ENCODE measurements around the gene LRRC56. TPM values are rescaled to one million over a fixed set of nuclear protein-coding genes. Genes with fewer than 3 reads are reported as not detected.

The LRRC56 gene
- total RNA-seq, 1 experiment from 2014 or later = 3.4 TPM

GRCh38 chr11:488062-488461 lies 49.3 kb upstream of the LRRC56 start (continued):
- TF ChIP-seq ZBTB21 (CRISPR knock-in tag; IDR thresholded peaks at IDR 0.05; ENCODE audit: borderline replicate concordance) = no peak
- TF ChIP-seq CTCF (IDR thresholded peaks at IDR 0.05) = no peak
- TF ChIP-seq ZNF138 (CRISPR knock-in tag; conservative IDR thresholded peaks at IDR 0.05) = no peak

GRCh38 chr11:488579-488978 lies 48.7 kb upstream of the LRRC56 start:
- TF ChIP-seq ATF1 (CRISPR knock-in tag; IDR thresholded peaks at IDR 0.05) = no peak
- no peak for TF ChIP-seq MLX (CRISPR knock-in tag; IDR thresholded peaks at IDR 0.05)
- no peak for TF ChIP-seq EMX1 (CRISPR knock-in tag; IDR thresholded peaks at IDR 0.05)
- TF ChIP-seq NR3C1 (CRISPR knock-in tag; conservative IDR thresholded peaks at IDR 0.05; ENCODE audit: low read depth) = no peak
- no peak for TF ChIP-seq JUN (CRISPR knock-in tag; IDR thresholded peaks at IDR 0.05)
- no peak for TF ChIP-seq ZNF219 (CRISPR knock-in tag; IDR thresholded peaks at IDR 0.05; ENCODE audit: borderline replicate concordance)
- TF ChIP-seq PRRX2 (CRISPR knock-in tag; IDR thresholded peaks at IDR 0.05) = no peak
- TF ChIP-seq ZMAT4 (CRISPR knock-in tag; IDR thresholded peaks at IDR 0.05) = no peak
- no peak for TF ChIP-seq ZNF121 (CRISPR knock-in tag; IDR thresholded peaks at IDR 0.05)
- no peak for TF ChIP-seq OVOL2 (CRISPR knock-in tag; IDR thresholded peaks at IDR 0.05; ENCODE audit: borderline replicate concordance)
- no peak for TF ChIP-seq E2F5 (CRISPR knock-in tag; IDR thresholded peaks at IDR 0.05)
- TF ChIP-seq GABPB1 (CRISPR knock-in tag; IDR thresholded peaks at IDR 0.05) = no peak
- no peak for TF ChIP-seq SOX15 (CRISPR knock-in tag; IDR thresholded peaks at IDR 0.05)
- no peak for TF ChIP-seq CDX4 (CRISPR knock-in tag; IDR thresholded peaks at IDR 0.05; ENCODE audit: borderline replicate concordance)
- no peak for TF ChIP-seq E2F1 (CRISPR knock-in tag; IDR thresholded peaks at IDR 0.05)
- no peak for TF ChIP-seq ZNF416 (CRISPR knock-in tag; IDR thresholded peaks at IDR 0.05)
- TF ChIP-seq RELA (CRISPR knock-in tag; IDR thresholded peaks at IDR 0.05; ENCODE audit: borderline replicate concordance) = no peak
- no peak for TF ChIP-seq ELF4 (CRISPR knock-in tag; IDR thresholded peaks at IDR 0.05; ENCODE audit: low read depth)
- no peak for TF ChIP-seq ATF2 (CRISPR knock-in tag; IDR thresholded peaks at IDR 0.05; ENCODE audit: borderline replicate concordance, low read depth)
- TF ChIP-seq IRF2 (CRISPR knock-in tag; IDR thresholded peaks at IDR 0.05; ENCODE audit: borderline replicate concordance, low read depth) = no peak

More at GRCh38 chr11:488579-488978, 48.7 kb upstream of the LRRC56 start:
- Mint-ChIP-seq H3K4me3 (no peak overlapping the region), H3K4me1 (no peaks in the 10 kb centered on the region), H3K27me3 (ENCODE audit: low read depth) (no peaks in the 10 kb centered on the region), H3K36me3 (peaks cover 15% of the 10 kb centered on the region), H3K27ac (no peak overlapping the region), H3K9me3 (peaks cover 4% of the 10 kb centered on the region)
- no peak for DNase-seq (ENCODE audit: low spot score)
- no peak for ATAC-seq
- ChIA-PET CTCF (interaction anchor here (1.0 kb wide), 1 partner anchor 81 kb away, joined by 3 read pairs; no protein-coding TSS in a partner anchor), POLR2A (no interaction called here)
